Bronchial epithelial cell (primary cell): Measurements from ENCODE around the gene F10. TPM values are rescaled to one million over a fixed set of nuclear protein-coding genes. Genes with fewer than 3 reads are reported as not detected.

Source experiments
- DNase-seq: peaks from one replicate; pipeline ENCODE4 v3.0.0-alpha.2; 2010; ENCODE audit warnings: low read depth
- FAIRE-seq: peaks from 2 replicates; lab custom pipeline; 2011; peaks lifted over from hg19 to GRCh38; lab: Jason Lieb, UNC
- H3K27me3 ChIP-seq: 2 replicates; pipeline ENCODE4 v1.5.1; 2011; ENCODE audit warnings: low read length; ENCODE audit not compliant: control insufficient read depth, insufficient read depth
- H3K36me3 ChIP-seq: 2 replicates; pipeline ENCODE4 v1.5.1; 2011; ENCODE audit warnings: low read length; ENCODE audit not compliant: control insufficient read depth, insufficient read depth
- H3K4me3 ChIP-seq: 2 replicates; pipeline ENCODE4 v1.5.1; 2011; ENCODE audit warnings: mild to moderate bottlenecking, low read depth, low read length, control low read depth
- total RNA-seq: library from RNA; depleted of rRNA; stranded (reverse); fragments of >200 nt; gene quantifications from 2 replicates; pipeline ENCODE4 v1.2.1, GENCODE V29; 2014
- TF ChIP-seq, protein P1 (sequence below): IDR thresholded peaks from 2 replicates; pipeline ENCODE4 v1.5.1; 2011; ENCODE audit warnings: mild to moderate bottlenecking, moderate library complexity, low read length, control low read depth, inconsistent platforms; ENCODE audit not compliant: insufficient read depth, severe bottlenecking

The F10 gene
- total RNA-seq, 1 donor from 2014 or later, result 0.26 TPM

DNA sequence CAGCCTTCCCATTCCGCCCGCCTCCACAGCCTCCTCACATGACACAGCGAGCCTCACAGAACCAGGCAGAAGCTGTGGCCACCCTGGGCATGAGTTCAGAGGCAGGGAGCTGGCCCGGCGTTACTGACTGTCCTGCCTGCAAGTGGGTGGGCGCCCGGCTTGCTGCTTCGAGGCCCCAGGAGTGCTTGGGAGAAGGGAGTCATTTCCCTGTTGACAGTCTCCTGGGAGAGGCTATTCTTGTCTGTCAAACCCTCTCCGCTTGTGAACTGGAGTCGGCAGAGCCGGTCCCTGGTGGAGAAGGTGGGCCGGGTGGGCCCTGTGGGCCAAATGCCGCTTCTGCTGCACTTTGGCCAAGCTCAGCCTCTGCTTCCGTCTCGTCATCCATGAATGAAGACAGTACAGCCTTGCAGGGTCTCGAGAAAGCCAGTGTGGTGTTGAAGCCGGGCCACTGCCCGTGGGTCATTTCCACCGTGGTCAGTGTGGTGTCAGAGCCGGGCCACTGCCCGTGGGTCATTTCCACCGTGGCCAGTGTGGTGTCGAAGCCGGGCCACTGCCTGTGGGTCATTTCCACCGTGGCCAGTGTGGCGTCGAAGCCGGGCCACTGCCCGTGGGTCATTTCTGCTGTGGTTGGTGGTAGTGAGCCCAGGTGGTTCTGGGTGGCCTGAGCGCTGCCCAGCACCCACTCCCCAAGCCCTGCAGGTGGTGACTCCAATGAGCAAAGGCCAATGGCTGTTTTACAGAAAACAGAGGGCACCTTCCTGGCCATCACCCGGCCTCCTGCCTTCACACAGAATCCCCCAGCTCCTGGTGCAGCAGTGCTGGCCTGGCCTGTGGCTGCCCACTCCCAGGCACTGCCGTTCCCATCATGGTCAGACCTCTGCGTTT lies 30.5 kb upstream of the F10 start:
- FAIRE-seq, result no peak
- Histone ChIP-seq H3K36me3 (no peaks in the 10 kb centered on the region), H3K27me3 (no peaks in the 10 kb centered on the region), H3K4me3 (no peak overlapping the region)
- DNase-seq, result no peak
- TF ChIP-seq, protein P1, sequence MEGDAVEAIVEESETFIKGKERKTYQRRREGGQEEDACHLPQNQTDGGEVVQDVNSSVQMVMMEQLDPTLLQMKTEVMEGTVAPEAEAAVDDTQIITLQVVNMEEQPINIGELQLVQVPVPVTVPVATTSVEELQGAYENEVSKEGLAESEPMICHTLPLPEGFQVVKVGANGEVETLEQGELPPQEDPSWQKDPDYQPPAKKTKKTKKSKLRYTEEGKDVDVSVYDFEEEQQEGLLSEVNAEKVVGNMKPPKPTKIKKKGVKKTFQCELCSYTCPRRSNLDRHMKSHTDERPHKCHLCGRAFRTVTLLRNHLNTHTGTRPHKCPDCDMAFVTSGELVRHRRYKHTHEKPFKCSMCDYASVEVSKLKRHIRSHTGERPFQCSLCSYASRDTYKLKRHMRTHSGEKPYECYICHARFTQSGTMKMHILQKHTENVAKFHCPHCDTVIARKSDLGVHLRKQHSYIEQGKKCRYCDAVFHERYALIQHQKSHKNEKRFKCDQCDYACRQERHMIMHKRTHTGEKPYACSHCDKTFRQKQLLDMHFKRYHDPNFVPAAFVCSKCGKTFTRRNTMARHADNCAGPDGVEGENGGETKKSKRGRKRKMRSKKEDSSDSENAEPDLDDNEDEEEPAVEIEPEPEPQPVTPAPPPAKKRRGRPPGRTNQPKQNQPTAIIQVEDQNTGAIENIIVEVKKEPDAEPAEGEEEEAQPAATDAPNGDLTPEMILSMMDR, result no peak

- no peak overlapping the region for H3K4me3 ChIP-seq
- no peaks in the 10 kb centered on the region for H3K27me3 ChIP-seq
- FAIRE-seq (no peak), DNase-seq (no peak)
- TF ChIP-seq, protein P1, result no peak
- no peaks in the 10 kb centered on the region for H3K36me3 ChIP-seq
These were observed 29.6 kb upstream of the F10 start for GRCh38 chr13:113092776-113093579.

DNA sequence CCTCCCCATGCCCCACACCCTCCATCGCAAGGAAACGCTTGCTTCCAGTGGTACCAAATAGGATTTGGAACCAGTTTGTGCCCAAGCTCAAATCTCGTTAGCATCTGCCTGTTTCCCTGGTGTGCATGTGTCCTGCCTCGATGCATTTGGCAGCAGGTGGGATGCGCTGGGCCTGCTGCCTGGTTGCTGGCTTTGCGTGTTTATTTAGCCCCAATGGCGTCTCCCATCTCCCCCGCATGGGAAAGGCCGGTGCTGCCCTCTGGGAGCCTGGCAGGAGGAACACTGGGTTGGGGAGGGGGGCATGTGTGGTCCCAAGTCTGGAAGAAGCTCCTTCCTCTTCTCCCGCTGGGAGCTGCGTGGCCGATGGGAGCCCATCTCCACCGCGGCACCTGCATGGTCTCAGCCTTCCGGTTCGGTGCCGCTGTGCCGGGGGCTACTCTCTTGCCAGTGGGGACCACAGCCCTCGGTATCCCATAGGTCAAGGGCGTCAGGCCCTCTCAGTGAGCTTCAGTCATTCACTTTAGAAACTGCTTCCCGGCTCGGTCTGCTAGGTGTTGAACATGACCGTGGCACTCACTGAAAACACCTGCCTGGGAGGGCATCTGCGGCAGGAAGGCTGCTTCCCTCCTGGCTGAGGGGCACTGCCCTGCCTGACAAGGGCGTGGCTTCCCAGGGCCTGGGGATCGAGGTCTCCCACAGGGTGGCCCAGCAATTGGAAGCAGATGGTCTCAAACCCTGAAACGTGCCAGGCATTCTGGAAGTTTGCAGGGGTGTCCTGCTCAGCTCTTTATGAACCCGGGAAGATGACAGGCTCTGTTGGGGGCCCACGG lies 28.8 kb upstream of the F10 start:
- TF ChIP-seq, protein P1, result no peak
- FAIRE-seq, result no peak
- Histone ChIP-seq H3K36me3 (no peaks in the 10 kb centered on the region), H3K27me3 (no peaks in the 10 kb centered on the region), H3K4me3 (no peak overlapping the region)
- no peak for DNase-seq

DNA sequence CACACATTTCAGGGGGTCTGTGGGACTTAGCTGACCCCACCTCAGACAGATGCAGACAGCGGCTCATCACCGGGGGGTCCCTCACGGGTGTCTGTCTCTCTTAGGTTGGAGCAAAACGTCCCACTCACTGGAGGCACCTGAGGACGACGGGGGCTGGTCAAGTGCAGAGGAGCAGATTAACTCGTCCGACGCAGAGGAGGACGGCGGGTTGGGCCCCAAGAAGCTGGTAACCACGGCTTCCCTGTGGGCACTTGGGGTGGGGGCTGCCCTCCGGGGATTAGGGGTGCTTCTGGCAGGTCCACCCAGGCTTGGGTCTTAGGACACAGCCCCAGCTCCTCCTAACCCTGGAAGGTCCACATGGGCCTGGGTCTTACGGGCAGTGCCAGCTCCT lies 28.2 kb upstream of the F10 start:
- H3K27me3 ChIP-seq, result no peaks in the 10 kb centered on the region
- DNase-seq, result no peak
- no peak for FAIRE-seq

More for the DNA sequence above, 28.2 kb upstream of the F10 start:
- H3K36me3 ChIP-seq, result no peaks in the 10 kb centered on the region
- TF ChIP-seq, protein P1, result no peak
- no peak overlapping the region for H3K4me3 ChIP-seq
